K562 (cell line): ENCODE data around the gene IL15. TPM values are rescaled to one million over a fixed set of nuclear protein-coding genes. Genes with fewer than 3 reads are reported as not detected.

Experiments used
- ATAC-seq: fragments of 200-7000 bp; cut with Tn5 transposase; 3 replicates; pipeline ENCODE4 v1.9.1; 2020; ENCODE audit warnings: moderate library complexity
- BruUV-seq: library from RNA; stranded (reverse); fragments of 400-500 nt; replicated peaks from 2 replicates; lab custom pipeline; 2021; lab: Mats Ljungman, UMichigan
- CTCF ChIA-PET: fragments of 300-600 bp; formaldehyde crosslinking; extraction: SDS; loops from one replicate; lab custom pipeline; 2021; ENCODE audit warnings: low intra/inter-chr PET ratio; lab: Yijun Ruan, JAX
- POLR2A ChIA-PET: fragments of 300-600, 350-650 bp; sonication (Branson Sonifier 250); formaldehyde crosslinking; extraction: SDS; loops from one replicate; lab custom pipeline; 2021; ENCODE audit warnings: antibody characterized with exemption, inconsistent platforms; lab: Yijun Ruan, JAX
- DNase-seq, 4 experiments: peaks; one replicate each; pipeline versions ENCODE4 v3.0.0 to v3.0.0-alpha.2; 2011 to 2018; ENCODE audit warnings: low spot score in 3 of 4, mixed read lengths in 3 of 4; ENCODE audit errors: extremely low read depth in 1 of 4
- FAIRE-seq: peaks from 2 replicates; lab custom pipeline; 2011; peaks lifted over from hg19 to GRCh38; lab: Jason Lieb, UNC
- H2AFZ ChIP-seq: 2 replicates; pipeline ENCODE4 v1.6.0; 2011; ENCODE audit warnings: low read depth, low read length, control low read depth, inconsistent platforms
- H3K27ac ChIP-seq: fragments of 200-600 bp; 3 replicates; pipeline ENCODE4 v1.8.0; 2011; ENCODE audit warnings: low read depth, mild to moderate bottlenecking, control low read depth, inconsistent platforms, low read length, moderate library complexity, mixed read lengths; ENCODE audit errors: extremely low read depth
- H3K27me3 ChIP-seq, 2 experiments: fragments of 300-600 bp in 1 of 2; 2 replicates in 1 of 2; 3 replicates in 1 of 2; pipeline versions ENCODE4 v1.6.0 to v1.8.0; 2011; ENCODE audit warnings: inconsistent platforms in 2 of 2, low read length in 2 of 2, mild to moderate bottlenecking in 1 of 2, mixed read lengths in 1 of 2, moderate library complexity in 1 of 2; ENCODE audit not compliant: control insufficient read depth in 2 of 2, insufficient read depth in 2 of 2
- H3K36me3 ChIP-seq: fragments of 300-600 bp; 3 replicates; pipeline ENCODE4 v1.8.0; 2011; ENCODE audit warnings: mild to moderate bottlenecking, low read length, inconsistent platforms; ENCODE audit not compliant: control insufficient read depth, insufficient read depth
- H3K4me1 ChIP-seq, 2 experiments: fragments of 200-600 bp in 1 of 2; replicated peaks in 1 of 2; 2 replicates in 1 of 2; 3 replicates in 1 of 2; pipeline versions ENCODE4 v1.5.1 to v1.8.0; 2011; ENCODE audit warnings: inconsistent platforms in 2 of 2, low read length in 2 of 2, mild to moderate bottlenecking in 1 of 2, mixed read lengths in 1 of 2, moderate library complexity in 1 of 2; ENCODE audit not compliant: control insufficient read depth in 2 of 2, insufficient read depth in 2 of 2
- H3K4me2 ChIP-seq: 2 replicates; pipeline ENCODE4 v1.6.1; 2011; ENCODE audit warnings: low read length, control low read depth, inconsistent platforms, mixed read lengths; ENCODE audit not compliant: insufficient read depth
- H3K4me3 ChIP-seq: fragments of 200-600 bp; sonication (generic), shearing (Covaris generic); 2 replicates; pipeline ENCODE4 v1.5.1; 2016; ENCODE audit warnings: control low read depth, inconsistent platforms
- H3K79me2 ChIP-seq: fragments of 200-600 bp; 3 replicates; pipeline ENCODE4 v1.8.0; 2011; ENCODE audit warnings: low read length, inconsistent platforms; ENCODE audit not compliant: control insufficient read depth, insufficient read depth
- H3K9ac ChIP-seq, 2 experiments: 2 replicates each; pipeline versions ENCODE4 v1.6.0 to v1.6.1; 2011; ENCODE audit warnings: low read depth in 2 of 2, low read length in 2 of 2, control low read depth in 1 of 2, inconsistent platforms in 1 of 2, mild to moderate bottlenecking in 1 of 2, mixed read lengths in 1 of 2; ENCODE audit not compliant: insufficient read depth in 1 of 2
- H3K9me1 ChIP-seq: one replicate; pipeline ENCODE4 v1.6.0; 2011; ENCODE audit warnings: inconsistent platforms, mild to moderate bottlenecking, low read length, moderate library complexity; ENCODE audit not compliant: control insufficient read depth, insufficient read depth
- H3K9me3 ChIP-seq: replicated peaks from 2 replicates; pipeline ENCODE4 v1.5.1; 2011; ENCODE audit warnings: low read depth, low read length, inconsistent platforms; ENCODE audit not compliant: control insufficient read depth, insufficient read depth
- H4K20me1 ChIP-seq: replicated peaks from 2 replicates; pipeline ENCODE4 v1.6.1; 2011; ENCODE audit warnings: low read length, inconsistent platforms, mixed read lengths; ENCODE audit not compliant: control insufficient read depth, insufficient read depth
- CBX1 ChIP-seq: sonication (generic); IDR thresholded peaks from 2 replicates; pipeline ENCODE4 v1.6.1; 2016; ENCODE audit warnings: antibody characterized with exemption, low read depth, mild to moderate bottlenecking
- E2F3 ChIP-seq: fragments of 250-450 bp; sonication (Bioruptor Pico); IDR thresholded peaks from 2 replicates; pipeline ENCODE4 v1.4.0; 2020; ENCODE audit warnings: mild to moderate bottlenecking
- PURB ChIP-seq: sonication (generic); formaldehyde crosslinking; IDR thresholded peaks from 2 replicates; pipeline ENCODE4 v1.9.0; 2021; ENCODE audit warnings: low read depth, mild to moderate bottlenecking, missing genetic modification reagents
- RBBP5 ChIP-seq: fragments of 200-600 bp; sonication (generic); IDR thresholded peaks from 2 replicates; pipeline ENCODE4 v1.6.1; 2012; ENCODE audit warnings: borderline replicate concordance, mild to moderate bottlenecking, low read length, control low read depth, inconsistent platforms; ENCODE audit not compliant: insufficient read depth, poor library complexity, severe bottlenecking
- RNF2 ChIP-seq: sonication (generic); IDR thresholded peaks from 2 replicates; pipeline ENCODE4 v1.6.1; 2016
- SRSF1 ChIP-seq: fragments of 200-400 bp; formaldehyde crosslinking; IDR thresholded peaks from 2 replicates; pipeline ENCODE4 v1.6.1; 2017; ENCODE audit warnings: mild to moderate bottlenecking, low read depth, low read length, moderate library complexity
- TAF7 ChIP-seq: fragments of 450-650 bp; IDR thresholded peaks from 2 replicates; pipeline ENCODE4 v1.6.1; 2016; ENCODE audit warnings: missing genetic modification characterization, missing compliant biosample characterization
- ZC3H11A ChIP-seq: IDR thresholded peaks from 2 replicates; pipeline ENCODE4 v1.6.1; 2012; ENCODE audit warnings: low read depth, low read length, improper control_type of control experiment
- ZNF175 ChIP-seq: fragments of 200-800 bp; sonication (Bioruptor generic); IDR thresholded peaks from 2 replicates; pipeline ENCODE4 v1.6.1; 2016; ENCODE audit warnings: low read depth, mild to moderate bottlenecking, missing genetic modification characterization, missing compliant biosample characterization
- ZNF23 ChIP-seq: fragments of 250-450 bp; sonication (Bioruptor Pico); IDR thresholded peaks from 2 replicates; pipeline ENCODE4 v1.4.0; 2020; ENCODE audit warnings: mild to moderate bottlenecking
- ZNF263 ChIP-seq: sonication (generic); formaldehyde crosslinking; IDR thresholded peaks from 2 replicates; pipeline ENCODE4 v1.8.0; 2022; ENCODE audit warnings: mild to moderate bottlenecking, missing genetic modification reagents, borderline replicate concordance
- ZNF347 ChIP-seq: fragments of 450-650 bp; formaldehyde crosslinking; IDR thresholded peaks from 2 replicates; pipeline ENCODE4 v1.4.0; 2020; ENCODE audit warnings: low read depth, mild to moderate bottlenecking, moderate library complexity
- ZNF584 ChIP-seq: fragments of 200-800 bp; sonication (Bioruptor generic); IDR thresholded peaks from 2 replicates; pipeline ENCODE4 v1.6.1; 2016; ENCODE audit warnings: low read depth, mild to moderate bottlenecking, missing genetic modification characterization, missing compliant biosample characterization
- ZNF778 ChIP-seq: fragments of 450-650 bp; formaldehyde crosslinking; IDR thresholded peaks from 2 replicates; pipeline ENCODE4 v1.4.0; 2020; ENCODE audit warnings: mild to moderate bottlenecking, moderate library complexity
- ZZZ3 ChIP-seq: fragments of 450-650 bp; IDR thresholded peaks from 2 replicates; pipeline ENCODE4 v1.6.1; 2016; ENCODE audit warnings: antibody characterized with exemption, mild to moderate bottlenecking, moderate library complexity
- in situ Hi-C: fragments of 300-500 bp; cut with MboI; formaldehyde crosslinking; loops from 4 replicates; pipeline ENCODE4 v1.15.0; 2018; ENCODE audit warnings: inconsistent platforms, mixed read lengths
- intact Hi-C: fragments of 100-400 bp; cut with micrococcal nuclease; formaldehyde crosslinking; loops from 2 replicates; pipeline ENCODE4 v1.14.2; 2022
- polyA plus RNA-seq, 8 experiments: library from polyadenylated mRNA; depleted of rRNA in 4 of 8; stranded (reverse) in 5 of 8; unstranded in 3 of 8; fragments of >200 nt; fragmentation: Nextera tagmentation in 2 of 8; fragmentation: Illumina TruSeq in 1 of 8; extraction: Ambion mirVana in 2 of 8; extraction: Trizol in 1 of 8; gene quantifications; 2 replicates each; pipeline versions ENCODE4 v1.2.1 to v1.2.3, GENCODE V29; 2011 to 2014; ENCODE audit warnings: inconsistent platforms in 1 of 8, missing spikeins in 1 of 8
- total RNA-seq, 7 experiments: library from RNA; depleted of rRNA in 6 of 7; stranded (reverse); fragments of >200 nt in 6 of 7; fragmentation: Illumina TruSeq in 2 of 7; extraction: Trizol in 2 of 7; gene quantifications; 2 replicates each; pipeline versions ENCODE4 v1.2.1 to v1.2.3, GENCODE V29; 2011 to 2021; ENCODE audit warnings: low replicate concordance in 1 of 7
- TF ChIP-seq, protein P1 (sequence below): fragments of 150-350 bp; conservative IDR thresholded peaks from 2 replicates; pipeline ENCODE4 v1.6.1; 2014; ENCODE audit warnings: low read length

The IL15 gene
- total and polyA plus RNA-seq, 9 of the 15 experiments (the other 6 are each of a cell fraction or from before 2014, with no cell fraction given), result 0.13 to 0.50 (median 0.34) TPM

DNA sequence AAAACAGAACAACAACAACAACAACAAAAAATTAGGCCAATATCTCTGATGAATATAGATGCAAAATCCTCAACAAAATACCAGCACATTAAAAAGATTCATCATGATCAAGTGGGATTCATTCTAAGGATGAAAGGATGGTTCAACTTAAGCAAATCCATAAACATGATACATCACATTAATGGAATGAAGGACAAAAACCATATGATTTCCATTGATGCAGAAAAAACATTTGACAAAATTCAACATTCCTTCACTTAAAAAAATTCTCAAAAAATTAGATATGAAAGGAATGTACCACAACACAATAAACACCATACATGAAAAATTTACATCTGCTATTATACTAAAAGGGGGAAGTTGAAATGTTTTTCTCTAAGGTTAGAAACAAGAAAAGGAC is 103.3 kb downstream of the IL15 start:
- Histone ChIP-seq H3K36me3 (no peaks in the 10 kb centered on the region), H3K27me3 (no peaks in the 10 kb centered on the region), H3K9ac (no peak overlapping the region), H3K4me2 (no peak overlapping the region), H3K27ac (no peak overlapping the region), H3K4me3 (no peak overlapping the region), H3K4me1 (no peaks in the 10 kb centered on the region), H3K9me1 (no peaks in the 10 kb centered on the region), H2AFZ (no peak overlapping the region), H3K79me2 (no peaks in the 10 kb centered on the region), H4K20me1 (no peaks in the 10 kb centered on the region), H3K9me3 (no peaks in the 10 kb centered on the region)
- ChIA-PET POLR2A (no interaction called here), CTCF (no interaction called here)
- in situ Hi-C loops, result no loop called here
- ATAC-seq (no peak), FAIRE-seq (no peak), DNase-seq (no peak)
- TF ChIP-seq ZNF347 (no peak), RNF2 (no peak), ZNF263 (CRISPR knock-in tag) (no peak), PURB (CRISPR knock-in tag) (no peak), ZNF23 (CRISPR knock-in tag) (no peak), ZNF584 (CRISPR knock-in tag) (no peak), SRSF1 (no peak), E2F3 (no peak), TAF7 (tag) (no peak), ZNF778 (CRISPR knock-in tag) (no peak), ZC3H11A (no peak), ZNF175 (no peak), RBBP5 (no peak), CBX1 (no peak), ZZZ3 (no peak)
- TF ChIP-seq, protein P1, sequence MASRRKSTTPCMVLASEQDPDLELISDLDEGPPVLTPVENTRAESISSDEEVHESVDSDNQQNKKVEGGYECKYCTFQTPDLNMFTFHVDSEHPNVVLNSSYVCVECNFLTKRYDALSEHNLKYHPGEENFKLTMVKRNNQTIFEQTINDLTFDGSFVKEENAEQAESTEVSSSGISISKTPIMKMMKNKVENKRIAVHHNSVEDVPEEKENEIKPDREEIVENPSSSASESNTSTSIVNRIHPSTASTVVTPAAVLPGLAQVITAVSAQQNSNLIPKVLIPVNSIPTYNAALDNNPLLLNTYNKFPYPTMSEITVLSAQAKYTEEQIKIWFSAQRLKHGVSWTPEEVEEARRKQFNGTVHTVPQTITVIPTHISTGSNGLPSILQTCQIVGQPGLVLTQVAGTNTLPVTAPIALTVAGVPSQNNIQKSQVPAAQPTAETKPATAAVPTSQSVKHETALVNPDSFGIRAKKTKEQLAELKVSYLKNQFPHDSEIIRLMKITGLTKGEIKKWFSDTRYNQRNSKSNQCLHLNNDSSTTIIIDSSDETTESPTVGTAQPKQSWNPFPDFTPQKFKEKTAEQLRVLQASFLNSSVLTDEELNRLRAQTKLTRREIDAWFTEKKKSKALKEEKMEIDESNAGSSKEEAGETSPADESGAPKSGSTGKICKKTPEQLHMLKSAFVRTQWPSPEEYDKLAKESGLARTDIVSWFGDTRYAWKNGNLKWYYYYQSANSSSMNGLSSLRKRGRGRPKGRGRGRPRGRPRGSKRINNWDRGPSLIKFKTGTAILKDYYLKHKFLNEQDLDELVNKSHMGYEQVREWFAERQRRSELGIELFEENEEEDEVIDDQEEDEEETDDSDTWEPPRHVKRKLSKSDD, result no peak
- BruUV-seq, result no TSS peak
- intact Hi-C loops, result no loop called here
